ENCODE results near the gene PTGS2.
"Not testable (repeated sequence)": the region's sequence is repeated elsewhere in the genome, so short reads cannot be mapped to it uniquely, and the experiment has no call there.

DNA sequence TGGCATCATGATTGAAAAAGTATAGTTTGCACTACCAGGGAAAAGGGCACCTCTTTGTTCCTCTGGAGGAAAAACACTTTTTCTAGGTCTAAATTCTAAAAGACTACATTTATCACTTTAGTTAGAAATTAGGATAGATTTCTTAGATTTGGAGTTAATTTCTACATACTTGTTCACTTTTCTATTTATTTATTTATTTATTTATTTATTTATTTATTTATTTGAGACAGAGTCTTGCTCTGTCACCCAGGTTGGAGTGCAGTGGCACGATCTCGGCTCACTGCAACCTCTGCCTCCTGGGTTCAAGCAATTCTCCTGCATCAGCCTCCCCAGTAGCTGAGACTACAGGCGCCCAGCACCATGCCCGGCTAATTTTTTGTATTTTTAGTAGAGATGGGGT is 32.2 kb downstream of the PTGS2 start:
- TF ChIP-seq CEBPB (IDR thresholded peaks at IDR 0.05; ENCODE audit: low read depth), result not testable (repeated sequence)
- TF ChIP-seq, protein P1, sequence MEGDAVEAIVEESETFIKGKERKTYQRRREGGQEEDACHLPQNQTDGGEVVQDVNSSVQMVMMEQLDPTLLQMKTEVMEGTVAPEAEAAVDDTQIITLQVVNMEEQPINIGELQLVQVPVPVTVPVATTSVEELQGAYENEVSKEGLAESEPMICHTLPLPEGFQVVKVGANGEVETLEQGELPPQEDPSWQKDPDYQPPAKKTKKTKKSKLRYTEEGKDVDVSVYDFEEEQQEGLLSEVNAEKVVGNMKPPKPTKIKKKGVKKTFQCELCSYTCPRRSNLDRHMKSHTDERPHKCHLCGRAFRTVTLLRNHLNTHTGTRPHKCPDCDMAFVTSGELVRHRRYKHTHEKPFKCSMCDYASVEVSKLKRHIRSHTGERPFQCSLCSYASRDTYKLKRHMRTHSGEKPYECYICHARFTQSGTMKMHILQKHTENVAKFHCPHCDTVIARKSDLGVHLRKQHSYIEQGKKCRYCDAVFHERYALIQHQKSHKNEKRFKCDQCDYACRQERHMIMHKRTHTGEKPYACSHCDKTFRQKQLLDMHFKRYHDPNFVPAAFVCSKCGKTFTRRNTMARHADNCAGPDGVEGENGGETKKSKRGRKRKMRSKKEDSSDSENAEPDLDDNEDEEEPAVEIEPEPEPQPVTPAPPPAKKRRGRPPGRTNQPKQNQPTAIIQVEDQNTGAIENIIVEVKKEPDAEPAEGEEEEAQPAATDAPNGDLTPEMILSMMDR (IDR thresholded peaks at IDR 0.05 in 2 of 3, conservative IDR thresholded peaks at IDR 0.05 in 1 of 3; ENCODE audit: borderline replicate concordance in 1 of 3, insufficient read depth in 1 of 3, low read depth in 2 of 3, low read length in 2 of 3), result not testable (repeated sequence)
- TF ChIP-seq, protein P2, sequence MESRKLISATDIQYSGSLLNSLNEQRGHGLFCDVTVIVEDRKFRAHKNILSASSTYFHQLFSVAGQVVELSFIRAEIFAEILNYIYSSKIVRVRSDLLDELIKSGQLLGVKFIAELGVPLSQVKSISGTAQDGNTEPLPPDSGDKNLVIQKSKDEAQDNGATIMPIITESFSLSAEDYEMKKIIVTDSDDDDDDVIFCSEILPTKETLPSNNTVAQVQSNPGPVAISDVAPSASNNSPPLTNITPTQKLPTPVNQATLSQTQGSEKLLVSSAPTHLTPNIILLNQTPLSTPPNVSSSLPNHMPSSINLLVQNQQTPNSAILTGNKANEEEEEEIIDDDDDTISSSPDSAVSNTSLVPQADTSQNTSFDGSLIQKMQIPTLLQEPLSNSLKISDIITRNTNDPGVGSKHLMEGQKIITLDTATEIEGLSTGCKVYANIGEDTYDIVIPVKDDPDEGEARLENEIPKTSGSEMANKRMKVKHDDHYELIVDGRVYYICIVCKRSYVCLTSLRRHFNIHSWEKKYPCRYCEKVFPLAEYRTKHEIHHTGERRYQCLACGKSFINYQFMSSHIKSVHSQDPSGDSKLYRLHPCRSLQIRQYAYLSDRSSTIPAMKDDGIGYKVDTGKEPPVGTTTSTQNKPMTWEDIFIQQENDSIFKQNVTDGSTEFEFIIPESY (IDR thresholded peaks at IDR 0.05; ENCODE audit: extremely low read depth, insufficient replicate concordance, low read length), result not testable (repeated sequence)

Measured in HCT116 (cell line).